ENCODE measurements around the gene RPRD1A. TPM values are rescaled to one million over a fixed set of nuclear protein-coding genes. Genes with fewer than 3 reads are reported as not detected.
A peak's percentile ranks its signal among the peaks of the same experiment; 100 is the strongest.
"Not testable (repeated sequence)": the region's sequence is repeated elsewhere in the genome, so short reads cannot be mapped to it uniquely, and the experiment has no call there.

RPRD1A gene
- total RNA-seq, 3 donors from 2014 or later = 51.5 to 76.8 (median 59.3) TPM

DNA sequence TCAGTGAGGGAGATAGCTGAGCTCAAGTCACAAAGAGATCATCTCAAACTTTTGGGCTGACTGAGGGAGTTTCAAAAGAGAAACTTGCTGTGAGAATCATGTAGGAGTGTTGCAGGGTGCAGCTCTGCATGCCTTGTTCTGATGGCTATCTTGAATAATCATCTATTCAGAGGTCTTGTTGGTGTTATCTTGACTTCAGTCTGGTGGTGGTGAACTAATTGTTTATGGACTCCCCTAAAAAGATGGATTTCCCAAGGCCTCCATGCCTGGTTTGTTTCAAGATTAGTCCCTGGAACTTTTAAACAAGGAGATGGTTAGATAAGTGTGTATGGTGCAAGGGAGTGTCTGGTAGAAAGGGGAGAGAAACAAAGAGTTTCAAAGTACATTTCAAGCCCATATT is 32.0 kb upstream of the RPRD1A start:
- H3K9me3 ChIP-seq = peaks cover 5 to 12% of the 10 kb centered on the region in 2 donors
- no peaks in the 10 kb centered on the region for H3K4me1 ChIP-seq
- H3K27me3 ChIP-seq = no peaks in the 10 kb centered on the region
- no peak overlapping the region for H3K27ac ChIP-seq
- intact Hi-C loops (cut with DNase I; ENCODE audit: low total_unique reads) = no loop called here
- DNase-seq (ENCODE audit: low spot score in 2 of 2) = no peak
- no peak overlapping the region for H3K4me3 ChIP-seq
- H3K36me3 ChIP-seq = no peaks in the 10 kb centered on the region
- TF ChIP-seq POLR2AphosphoS5 (IDR thresholded peaks at IDR 0.05) (no peak), POLR2A (IDR thresholded peaks at IDR 0.05) (no peak)
- TF ChIP-seq, protein P1, sequence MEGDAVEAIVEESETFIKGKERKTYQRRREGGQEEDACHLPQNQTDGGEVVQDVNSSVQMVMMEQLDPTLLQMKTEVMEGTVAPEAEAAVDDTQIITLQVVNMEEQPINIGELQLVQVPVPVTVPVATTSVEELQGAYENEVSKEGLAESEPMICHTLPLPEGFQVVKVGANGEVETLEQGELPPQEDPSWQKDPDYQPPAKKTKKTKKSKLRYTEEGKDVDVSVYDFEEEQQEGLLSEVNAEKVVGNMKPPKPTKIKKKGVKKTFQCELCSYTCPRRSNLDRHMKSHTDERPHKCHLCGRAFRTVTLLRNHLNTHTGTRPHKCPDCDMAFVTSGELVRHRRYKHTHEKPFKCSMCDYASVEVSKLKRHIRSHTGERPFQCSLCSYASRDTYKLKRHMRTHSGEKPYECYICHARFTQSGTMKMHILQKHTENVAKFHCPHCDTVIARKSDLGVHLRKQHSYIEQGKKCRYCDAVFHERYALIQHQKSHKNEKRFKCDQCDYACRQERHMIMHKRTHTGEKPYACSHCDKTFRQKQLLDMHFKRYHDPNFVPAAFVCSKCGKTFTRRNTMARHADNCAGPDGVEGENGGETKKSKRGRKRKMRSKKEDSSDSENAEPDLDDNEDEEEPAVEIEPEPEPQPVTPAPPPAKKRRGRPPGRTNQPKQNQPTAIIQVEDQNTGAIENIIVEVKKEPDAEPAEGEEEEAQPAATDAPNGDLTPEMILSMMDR (IDR thresholded peaks at IDR 0.05) = no peak

DNA sequence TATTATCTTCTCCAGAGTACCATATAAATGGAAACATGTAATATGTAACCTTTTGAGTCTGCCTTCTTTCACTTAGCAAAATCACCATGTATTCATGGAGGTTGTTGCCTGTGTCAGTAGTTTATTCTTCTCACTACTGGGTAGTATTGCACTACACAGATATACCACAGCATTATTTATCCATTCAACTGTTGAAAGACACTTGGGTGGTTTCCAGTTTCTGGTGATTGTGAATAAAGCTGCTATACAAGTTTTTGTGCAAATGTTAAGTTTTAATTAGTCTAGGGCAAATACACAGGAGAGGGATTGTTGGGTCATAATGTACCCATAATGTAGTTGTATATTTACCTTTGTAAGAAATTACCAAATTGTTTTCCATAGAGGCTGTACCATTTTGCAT is 29.6 kb upstream of the RPRD1A start:
- Histone ChIP-seq H3K4me3 (no peak overlapping the region), H3K36me3 (no peaks in the 10 kb centered on the region), H3K9me3 (peaks cover 4 to 6% of the 10 kb centered on the region in 2 donors), H3K27me3 (no peaks in the 10 kb centered on the region), H3K4me1 (no peaks in the 10 kb centered on the region), H3K27ac (no peak overlapping the region)
- DNase-seq (ENCODE audit: low spot score in 2 of 2) = no peak
- TF ChIP-seq, protein P1 (IDR thresholded peaks at IDR 0.05) = no peak
- TF ChIP-seq POLR2A (IDR thresholded peaks at IDR 0.05) = no peak
- TF ChIP-seq POLR2AphosphoS5 (IDR thresholded peaks at IDR 0.05) = no peak
- intact Hi-C loops (cut with DNase I; ENCODE audit: low total_unique reads) = no loop called here

DNA sequence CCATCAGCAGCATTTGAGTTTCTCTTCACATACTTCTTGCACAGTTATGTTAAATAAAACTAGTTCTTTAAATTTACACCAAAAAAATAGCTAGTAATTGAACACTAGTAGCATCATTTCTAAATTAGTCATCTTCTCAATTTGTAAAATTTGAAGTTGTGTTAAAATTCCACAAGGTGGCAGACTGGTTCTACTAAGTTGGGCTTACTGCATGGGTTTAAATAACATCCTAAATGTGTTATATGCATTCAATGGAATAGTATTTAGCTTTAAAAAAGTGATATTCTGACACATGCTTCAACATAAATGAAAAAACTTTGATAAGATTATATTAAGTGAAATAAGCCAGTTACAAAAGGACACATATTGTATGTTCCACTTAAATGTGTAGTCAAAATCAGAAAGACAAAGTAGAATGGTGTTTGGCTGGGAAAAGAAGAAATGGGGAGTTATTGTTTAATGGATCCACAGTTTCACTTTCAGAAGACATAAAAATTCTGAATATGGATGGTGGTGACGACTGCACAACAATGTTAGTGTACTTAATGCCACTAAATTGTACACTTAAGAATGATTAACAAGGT is 28.7 kb upstream of the RPRD1A start:
- Histone ChIP-seq H3K4me3 (no peak overlapping the region), H3K4me1 (no peaks in the 10 kb centered on the region), H3K36me3 (no peaks in the 10 kb centered on the region), H3K27me3 (no peaks in the 10 kb centered on the region), H3K9me3 (no peaks in the 10 kb centered on the region), H3K27ac (no peak overlapping the region)
- DNase-seq (ENCODE audit: low spot score in 2 of 2) = no peak
- TF ChIP-seq, protein P1 (IDR thresholded peaks at IDR 0.05) = peak; percentile 27 to 71 (median 56)
- TF ChIP-seq POLR2AphosphoS5 (IDR thresholded peaks at IDR 0.05) = no peak
- intact Hi-C loops (cut with DNase I; ENCODE audit: low total_unique reads) = no loop called here

DNA sequence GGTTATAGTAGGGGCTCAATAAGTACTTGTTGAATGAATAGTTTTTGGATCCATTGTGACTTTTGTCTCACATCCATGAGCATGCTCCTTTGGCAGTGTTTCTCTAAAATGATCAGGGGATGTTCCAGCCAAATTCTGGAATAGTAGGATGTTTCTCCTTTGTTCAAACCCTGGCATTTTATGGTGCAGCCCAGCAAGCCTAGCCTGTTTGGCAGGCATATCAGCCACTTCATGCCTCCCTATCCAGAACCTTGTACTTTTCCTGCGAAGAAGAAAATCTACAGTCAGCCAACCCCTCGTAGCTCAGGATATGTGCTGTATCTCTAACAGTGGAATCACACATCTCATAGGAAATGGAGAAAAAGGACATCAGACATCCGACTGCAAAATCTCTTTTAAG is 27.1 kb upstream of the RPRD1A start:
- no peaks in the 10 kb centered on the region for H3K27me3 ChIP-seq
- H3K9me3 ChIP-seq = no peaks in the 10 kb centered on the region
- intact Hi-C loops (cut with DNase I; ENCODE audit: low total_unique reads) = loop anchor here (5.0 kb wide), 1 partner anchor 193 kb away; no protein-coding TSS in a partner anchor
- H3K36me3 ChIP-seq = no peaks in the 10 kb centered on the region
- no peak for DNase-seq (ENCODE audit: low spot score in 2 of 2)
- no peak overlapping the region for H3K27ac ChIP-seq
- no peaks in the 10 kb centered on the region for H3K4me1 ChIP-seq
- no peak overlapping the region for H3K4me3 ChIP-seq
- TF ChIP-seq, protein P1 (IDR thresholded peaks at IDR 0.05) = no peak
- TF ChIP-seq POLR2A (IDR thresholded peaks at IDR 0.05) = no peak
- no peak for TF ChIP-seq POLR2AphosphoS5 (IDR thresholded peaks at IDR 0.05)

DNA sequence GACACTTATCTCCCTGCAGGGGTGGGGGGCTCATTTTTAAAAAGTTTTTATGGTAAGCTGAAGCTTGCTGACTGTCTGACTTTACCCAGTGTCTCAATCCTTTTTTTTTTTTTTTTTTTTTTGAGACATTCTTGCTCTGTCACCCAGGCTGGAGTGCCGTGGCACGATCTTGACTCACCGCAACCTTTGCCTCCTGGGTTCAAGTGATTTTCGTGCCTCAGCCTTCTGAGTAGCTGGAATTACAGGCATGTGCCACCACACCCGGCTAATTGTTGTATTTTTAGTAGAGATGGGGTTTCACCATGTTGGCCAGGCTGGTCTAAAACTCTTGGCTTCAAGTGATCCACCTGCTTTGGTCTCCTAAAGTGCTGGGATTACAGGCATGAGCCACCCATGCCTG is 24.8 kb upstream of the RPRD1A start:
- H3K27ac ChIP-seq, H3K27me3 ChIP-seq: not testable (repeated sequence)
- intact Hi-C loops (cut with DNase I; ENCODE audit: low total_unique reads) = loop anchor here (5.0 kb wide), 1 partner anchor 195 kb away; no protein-coding TSS in a partner anchor

DNA sequence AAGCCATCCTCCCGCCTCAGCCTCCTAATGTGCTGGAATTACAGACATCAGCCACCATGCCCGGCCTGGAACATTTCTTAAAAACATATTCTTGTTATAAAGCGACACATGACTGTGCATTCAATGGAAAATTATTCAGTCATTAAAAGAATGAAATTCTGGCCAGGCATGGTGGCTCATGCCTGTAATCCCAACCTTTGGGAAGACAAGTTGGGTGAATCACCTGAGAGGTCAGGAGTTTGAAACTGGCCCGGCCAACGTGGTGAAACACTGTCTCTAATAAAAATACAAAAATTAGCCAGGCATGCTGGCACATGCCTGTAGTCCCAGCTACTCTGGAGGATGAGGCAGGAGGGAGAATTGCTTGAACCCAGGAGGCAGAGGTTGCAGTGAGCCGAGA is 21.6 kb upstream of the RPRD1A start:
- DNase-seq (ENCODE audit: low spot score in 2 of 2) = no peak
- no peaks in the 10 kb centered on the region for H3K4me1 ChIP-seq
- H3K27me3 ChIP-seq = peaks cover 0 to 3% of the 10 kb centered on the region in 2 donors
- H3K9me3 ChIP-seq = no peaks in the 10 kb centered on the region
- no peak overlapping the region for H3K27ac ChIP-seq
- H3K36me3 ChIP-seq = no peaks in the 10 kb centered on the region
- H3K4me3 ChIP-seq = no peak overlapping the region
- TF ChIP-seq, protein P1 (IDR thresholded peaks at IDR 0.05) = no peak
- no peak for TF ChIP-seq POLR2AphosphoS5 (IDR thresholded peaks at IDR 0.05)
- no peak for TF ChIP-seq POLR2A (IDR thresholded peaks at IDR 0.05)
- intact Hi-C loops (cut with DNase I; ENCODE audit: low total_unique reads) = no loop called here

More for the DNA sequence above, 24.8 kb upstream of the RPRD1A start:
- not testable (repeated sequence) for H3K9me3 ChIP-seq; H3K4me3 ChIP-seq; H3K36me3 ChIP-seq; DNase-seq (ENCODE audit: low spot score in 2 of 2); H3K4me1 ChIP-seq

Data from breast epithelium (tissue), 4 donors.